Ishikawa (cell line): Measurements from ENCODE around the gene GATAD1.

Experiments used
- EP300 ChIP-seq: IDR thresholded peaks from 2 replicates; pipeline ENCODE4 v1.6.1; 2012; ENCODE audit warnings: borderline replicate concordance
- RAD21 ChIP-seq: IDR thresholded peaks from 2 replicates; pipeline ENCODE4 v1.6.1; 2012; ENCODE audit warnings: low read depth
- TF ChIP-seq, protein P1 (sequence below): IDR thresholded peaks from 2 replicates; pipeline ENCODE4 v1.6.1; 2012

- TF ChIP-seq EP300 (no peak), RAD21 (no peak)
- TF ChIP-seq, protein P1, sequence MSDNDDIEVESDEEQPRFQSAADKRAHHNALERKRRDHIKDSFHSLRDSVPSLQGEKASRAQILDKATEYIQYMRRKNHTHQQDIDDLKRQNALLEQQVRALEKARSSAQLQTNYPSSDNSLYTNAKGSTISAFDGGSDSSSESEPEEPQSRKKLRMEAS, result no peak
Measured at GRCh38 chr7:92485974-92486373, 38.7 kb downstream of the GATAD1 start.
